Measurements from ENCODE around the gene HOXD13. TPM values are rescaled to one million over a fixed set of nuclear protein-coding genes. Genes with fewer than 3 reads are reported as not detected.
A peak's percentile ranks its signal among the peaks of the same experiment; 100 is the strongest.

The HOXD13 gene
- total RNA-seq, 1 donor from 2014 or later = not detected

DNA sequence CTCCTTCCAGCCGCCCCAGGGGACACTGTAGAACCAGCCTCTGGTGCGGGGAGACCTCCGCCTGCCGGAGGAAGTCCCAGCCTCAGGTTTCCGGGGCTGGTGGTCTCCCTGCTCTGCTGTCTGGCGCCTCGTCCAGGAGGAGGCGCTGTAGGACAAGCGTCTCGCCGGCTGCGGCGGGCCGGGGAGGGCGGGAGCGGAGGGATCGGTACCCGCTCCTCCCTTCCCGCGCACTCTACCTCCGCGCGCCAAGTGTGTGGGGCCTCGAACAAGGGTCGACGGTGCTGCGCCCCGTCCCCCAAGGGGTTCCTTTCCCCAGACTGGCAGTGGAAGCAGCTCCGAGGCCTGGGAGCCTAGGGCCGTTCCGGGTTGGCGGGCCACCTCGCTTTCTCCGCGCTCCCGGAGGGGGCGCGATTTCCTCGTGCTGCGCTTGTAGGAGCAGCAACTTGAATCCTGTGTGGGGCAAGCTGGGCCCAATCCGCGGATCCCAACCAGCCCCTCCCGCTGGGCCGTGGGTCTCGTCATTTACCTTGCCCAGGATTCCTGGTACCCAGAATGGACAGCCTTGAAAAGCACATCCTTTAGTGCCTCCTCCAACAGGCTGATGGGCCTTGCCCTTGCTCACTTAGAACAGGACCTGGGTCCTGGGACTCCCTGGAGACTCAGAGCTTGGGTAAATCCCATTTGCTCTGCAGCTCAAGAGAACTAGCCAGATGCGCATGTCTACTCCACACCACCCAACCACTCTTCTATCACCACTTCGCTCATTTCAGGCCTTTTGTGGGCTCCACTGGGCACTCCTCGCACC, 48.2 kb downstream of the HOXD13 start:
- no peaks in the 10 kb centered on the region for H3K36me3 ChIP-seq (ENCODE audit: control insufficient read depth, insufficient read depth, low read length)
- peak; percentile 25 for DNase-seq (ENCODE audit: low read depth)
- peak overlapping the region; percentile 46 for H3K4me3 ChIP-seq (ENCODE audit: low read depth, low read length)
- FAIRE-seq = no peak
- TF ChIP-seq, protein P1, sequence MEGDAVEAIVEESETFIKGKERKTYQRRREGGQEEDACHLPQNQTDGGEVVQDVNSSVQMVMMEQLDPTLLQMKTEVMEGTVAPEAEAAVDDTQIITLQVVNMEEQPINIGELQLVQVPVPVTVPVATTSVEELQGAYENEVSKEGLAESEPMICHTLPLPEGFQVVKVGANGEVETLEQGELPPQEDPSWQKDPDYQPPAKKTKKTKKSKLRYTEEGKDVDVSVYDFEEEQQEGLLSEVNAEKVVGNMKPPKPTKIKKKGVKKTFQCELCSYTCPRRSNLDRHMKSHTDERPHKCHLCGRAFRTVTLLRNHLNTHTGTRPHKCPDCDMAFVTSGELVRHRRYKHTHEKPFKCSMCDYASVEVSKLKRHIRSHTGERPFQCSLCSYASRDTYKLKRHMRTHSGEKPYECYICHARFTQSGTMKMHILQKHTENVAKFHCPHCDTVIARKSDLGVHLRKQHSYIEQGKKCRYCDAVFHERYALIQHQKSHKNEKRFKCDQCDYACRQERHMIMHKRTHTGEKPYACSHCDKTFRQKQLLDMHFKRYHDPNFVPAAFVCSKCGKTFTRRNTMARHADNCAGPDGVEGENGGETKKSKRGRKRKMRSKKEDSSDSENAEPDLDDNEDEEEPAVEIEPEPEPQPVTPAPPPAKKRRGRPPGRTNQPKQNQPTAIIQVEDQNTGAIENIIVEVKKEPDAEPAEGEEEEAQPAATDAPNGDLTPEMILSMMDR (IDR thresholded peaks at IDR 0.05; ENCODE audit: insufficient read depth, low read length, severe bottlenecking) = peak; percentile 91
- H3K27me3 ChIP-seq (ENCODE audit: control insufficient read depth, insufficient read depth, low read length) = peaks cover 53% of the 10 kb centered on the region

DNA sequence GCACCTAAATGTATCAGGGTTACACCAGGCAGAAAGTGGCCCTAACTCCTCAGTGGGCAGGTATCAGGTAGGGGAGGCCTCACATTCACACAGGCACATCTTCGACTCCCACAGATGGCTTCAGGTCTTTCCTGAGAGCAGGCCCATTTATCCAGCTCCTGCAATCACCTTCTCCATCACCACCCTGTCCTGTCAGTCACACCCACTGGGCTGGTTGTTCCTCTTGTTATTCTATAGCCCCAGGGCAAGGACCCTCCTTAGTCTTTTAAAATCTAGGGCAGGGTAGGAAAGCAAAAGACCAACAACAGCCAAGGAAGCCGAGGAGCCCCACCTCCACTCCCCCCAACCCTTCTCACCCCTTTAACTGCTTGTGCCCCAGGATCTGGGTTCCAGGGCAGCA, 49.8 kb downstream of the HOXD13 start:
- TF ChIP-seq, protein P1 (IDR thresholded peaks at IDR 0.05; ENCODE audit: insufficient read depth, low read length, severe bottlenecking) = no peak
- no peaks in the 10 kb centered on the region for H3K36me3 ChIP-seq (ENCODE audit: control insufficient read depth, insufficient read depth, low read length)
- FAIRE-seq (no peak), DNase-seq (ENCODE audit: low read depth) (no peak)
- H3K4me3 ChIP-seq (ENCODE audit: low read depth, low read length) = no peak overlapping the region
- peaks cover 53% of the 10 kb centered on the region for H3K27me3 ChIP-seq (ENCODE audit: control insufficient read depth, insufficient read depth, low read length)

Other genes starting within 250 kb of the HOXD13 start
- gene LNPK, start 90.5 kb upstream of the HOXD13 start, total RNA-seq = 16.6 and 20.0 TPM in 2 replicates
- not detected in 2 replicates for gene EVX2, start 8.8 kb upstream of the HOXD13 start, total RNA-seq
- not detected in 2 replicates for gene HOXD12, start 7.1 kb downstream of the HOXD13 start, total RNA-seq
- not detected in 2 replicates for gene HOXD11, start 14.6 kb downstream of the HOXD13 start, total RNA-seq
- not detected in 2 replicates for gene HOXD10, start 24.1 kb downstream of the HOXD13 start, total RNA-seq
- not detected in 2 replicates for gene HOXD9, start 30.0 kb downstream of the HOXD13 start, total RNA-seq
- gene HOXD8, start 37.0 kb downstream of the HOXD13 start, total RNA-seq = not detected in 2 replicates
- gene HOXD4, start 58.8 kb downstream of the HOXD13 start, total RNA-seq = not detected in 2 replicates
- gene HOXD3, start 64.6 kb downstream of the HOXD13 start, total RNA-seq = not detected in 2 replicates
- not detected in 2 replicates for gene HOXD1, start 95.9 kb downstream of the HOXD13 start, total RNA-seq
- gene MTX2, start 176.7 kb downstream of the HOXD13 start, total RNA-seq = 22.0 and 24.5 TPM in 2 replicates

Data from bronchial epithelial cell (primary cell).